HEK293 (cell line): ENCODE results near the gene PLEKHA6.

Experiments
- CTCF ChIA-PET: fragments of 350-600 bp; formaldehyde crosslinking; extraction: SDS; loops from one replicate; lab custom pipeline; 2021; ENCODE audit warnings: antibody characterized with exemption; lab: Yijun Ruan, JAX
- POLR2A ChIA-PET: fragments of 300-600 bp; formaldehyde crosslinking; extraction: SDS; loops from one replicate; lab custom pipeline; 2020; ENCODE audit warnings: antibody characterized with exemption, inconsistent platforms; lab: Yijun Ruan, JAX
- H3K27ac ChIP-seq: fragments of 200-500 bp; sonication (Bioruptor generic); 2 replicates; pipeline ENCODE4 v1.5.1; 2014; ENCODE audit warnings: low read depth, low read length, control low read depth, inconsistent platforms; ENCODE audit errors: extremely low read depth
- H3K36me3 ChIP-seq, 2 experiments: fragments of 200-500 bp in 1 of 2; sonication (Bioruptor generic) in 1 of 2; 1 replicate in 1 of 2; 2 replicates in 1 of 2; pipeline ENCODE4 v1.5.1; 2014 to 2017; ENCODE audit warnings: inconsistent platforms in 2 of 2, low read length in 2 of 2; ENCODE audit not compliant: control insufficient read depth in 2 of 2, insufficient read depth in 1 of 2
- H3K4me1 ChIP-seq: fragments of 200-500 bp; sonication (Bioruptor generic); 2 replicates; pipeline ENCODE4 v1.5.1; 2014; ENCODE audit warnings: mild to moderate bottlenecking, low read length, inconsistent platforms; ENCODE audit not compliant: control insufficient read depth, insufficient read depth
- H3K4me3 ChIP-seq: 2 replicates; pipeline ENCODE4 v1.5.1; 2011; ENCODE audit warnings: low read depth, mild to moderate bottlenecking, control low read depth, low read length, moderate library complexity
- H3K9me3 ChIP-seq: fragments of 200-500 bp; sonication (Bioruptor generic); 2 replicates; pipeline ENCODE4 v1.5.1; 2014; ENCODE audit warnings: low read depth, low read length, inconsistent platforms; ENCODE audit not compliant: control insufficient read depth, insufficient read depth
- EGR2 ChIP-seq: fragments of 450-650 bp; formaldehyde crosslinking; IDR thresholded peaks from 2 replicates; pipeline ENCODE4 v1.5.1; 2016; ENCODE audit warnings: low read depth, missing biosample characterization, missing genetic modification characterization
- MEIS1 ChIP-seq: sonication (generic); formaldehyde crosslinking; IDR thresholded peaks from 2 replicates; pipeline ENCODE4 v1.8.1; 2022; ENCODE audit warnings: missing genetic modification reagents, mild to moderate bottlenecking, borderline replicate concordance
- PRDM10 ChIP-seq: fragments of 450-650 bp; formaldehyde crosslinking; IDR thresholded peaks from 2 replicates; pipeline ENCODE4 v1.5.1; 2016; ENCODE audit warnings: missing biosample characterization, missing genetic modification characterization
- SCRT2 ChIP-seq: fragments of 450-650 bp; formaldehyde crosslinking; IDR thresholded peaks from 2 replicates; pipeline ENCODE4 v1.5.1; 2016; ENCODE audit warnings: missing biosample characterization, missing genetic modification characterization
- TRIM28 ChIP-seq: IDR thresholded peaks from 2 replicates; pipeline ENCODE4 v1.6.1; 2011; ENCODE audit warnings: low read length, control low read depth, borderline replicate concordance
- ZFHX2 ChIP-seq: fragments of 450-650 bp; formaldehyde crosslinking; conservative IDR thresholded peaks from 2 replicates; pipeline ENCODE4 v1.5.1; 2016; ENCODE audit warnings: missing biosample characterization, missing genetic modification characterization
- ZNF112 ChIP-seq: fragments of 450-650 bp; formaldehyde crosslinking; IDR thresholded peaks from 2 replicates; pipeline ENCODE4 v1.5.0; 2017; ENCODE audit warnings: missing biosample characterization, missing genetic modification characterization
- ZNF37A ChIP-seq: fragments of 450-650 bp; IDR thresholded peaks from 2 replicates; pipeline ENCODE4 v1.5.1; 2018; ENCODE audit warnings: missing biosample characterization, missing genetic modification characterization
- ZNF610 ChIP-seq: fragments of 450-650 bp; formaldehyde crosslinking; IDR thresholded peaks from 2 replicates; pipeline ENCODE4 v1.5.1; 2016; ENCODE audit warnings: missing biosample characterization, missing genetic modification characterization, borderline replicate concordance
- TF ChIP-seq, protein P1 (sequence below): sonication (generic); formaldehyde crosslinking; IDR thresholded peaks from 2 replicates; pipeline ENCODE4 v1.8.1; 2022; ENCODE audit warnings: mild to moderate bottlenecking, moderate library complexity, missing genetic modification reagents
- TF ChIP-seq, protein P2 (sequence below): fragments of 450-650 bp; formaldehyde crosslinking; IDR thresholded peaks from 2 replicates; pipeline ENCODE4 v1.5.1; 2016; ENCODE audit warnings: missing biosample characterization, missing genetic modification characterization

Gene PLEKHA6

DNA sequence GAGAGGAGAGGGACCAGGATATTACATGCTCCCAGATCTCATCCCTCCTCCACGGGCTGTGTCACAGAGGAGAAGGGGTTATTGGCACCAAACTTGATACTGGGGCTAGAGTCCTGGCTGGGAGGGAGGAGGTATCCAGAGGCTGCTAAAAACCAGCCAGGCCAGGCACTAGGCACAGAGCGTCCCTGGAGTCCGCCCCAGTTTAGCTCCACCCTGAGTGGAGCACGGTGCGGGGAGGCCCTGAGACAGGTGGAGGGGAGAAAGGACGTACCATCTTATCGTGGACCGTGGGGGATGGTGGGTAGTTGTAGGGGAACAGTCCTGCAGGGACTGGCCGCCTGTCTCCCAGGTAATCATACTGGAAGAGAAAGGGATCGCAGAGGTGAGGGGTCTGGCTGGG lies 103.2 kb downstream of the PLEKHA6 start:
- H3K36me3 ChIP-seq = peaks cover 0 to 7% of the 10 kb centered on the region in 2 experiments; a peak in 1 of 3 replicates
- POLR2A ChIA-PET = no interaction called here
- H3K4me3 ChIP-seq = no peak overlapping the region
- CTCF ChIA-PET = interaction anchor here (0.6 to 8.1 kb wide), 8 partner anchors 9 to 1886 kb away, joined by 3 to 164 read pairs (median 4); partner anchors contain the start of gene PLEKHA6
- H3K27ac ChIP-seq = no peak overlapping the region
- no peaks in the 10 kb centered on the region for H3K9me3 ChIP-seq
- peaks cover 8% of the 10 kb centered on the region; the same call in 1 of the 2 replicates for H3K4me1 ChIP-seq
- TF ChIP-seq TRIM28 (no peak), ZNF37A (no peak), ZNF610 (tag by site-specific recombination) (no peak), PRDM10 (tag by site-specific recombination) (peak; percentile 21; the same call in 1 of the 2 replicates)
- TF ChIP-seq, protein P1, sequence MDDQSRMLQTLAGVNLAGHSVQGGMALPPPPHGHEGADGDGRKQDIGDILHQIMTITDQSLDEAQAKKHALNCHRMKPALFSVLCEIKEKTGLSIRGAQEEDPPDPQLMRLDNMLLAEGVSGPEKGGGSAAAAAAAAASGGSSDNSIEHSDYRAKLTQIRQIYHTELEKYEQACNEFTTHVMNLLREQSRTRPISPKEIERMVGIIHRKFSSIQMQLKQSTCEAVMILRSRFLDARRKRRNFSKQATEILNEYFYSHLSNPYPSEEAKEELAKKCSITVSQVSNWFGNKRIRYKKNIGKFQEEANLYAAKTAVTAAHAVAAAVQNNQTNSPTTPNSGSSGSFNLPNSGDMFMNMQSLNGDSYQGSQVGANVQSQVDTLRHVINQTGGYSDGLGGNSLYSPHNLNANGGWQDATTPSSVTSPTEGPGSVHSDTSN = no peak

DNA sequence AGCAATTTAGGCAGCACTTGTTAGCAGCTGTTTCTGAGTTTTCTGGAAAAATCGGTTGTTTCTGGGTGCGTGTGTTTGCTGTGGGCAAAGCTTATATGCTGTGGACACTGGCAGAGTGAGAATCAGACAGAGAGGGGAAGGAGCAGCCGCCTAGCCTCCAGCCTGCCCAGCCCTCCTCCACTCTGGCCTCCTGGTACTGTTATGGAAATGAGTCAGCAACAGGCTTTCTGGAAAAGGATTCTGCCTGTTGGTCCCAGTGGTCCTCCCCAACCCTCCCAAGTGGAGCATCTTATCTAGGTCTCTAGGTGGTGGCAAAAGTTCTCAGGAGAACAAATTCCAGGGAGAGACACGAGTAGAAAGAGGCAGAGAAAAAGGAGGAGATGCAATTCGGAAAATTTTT lies 103.8 kb downstream of the PLEKHA6 start:
- Histone ChIP-seq H3K4me3 (no peak overlapping the region), H3K9me3 (no peaks in the 10 kb centered on the region), H3K4me1 (peaks cover 8% of the 10 kb centered on the region; the same call in 1 of the 2 replicates), H3K36me3 (peaks cover 0 to 7% of the 10 kb centered on the region in 2 experiments; a peak in 1 of 3 replicates), H3K27ac (no peak overlapping the region)
- CTCF ChIA-PET = interaction anchor here (0.7 to 8.1 kb wide), 2 partner anchors 106 to 1887 kb away, joined by 3 to 164 read pairs; partner anchors contain the start of gene PLEKHA6
- POLR2A ChIA-PET = no interaction called here
- peak; percentile 81 for TF ChIP-seq SCRT2 (tag by site-specific recombination)
- TF ChIP-seq, protein P2, sequence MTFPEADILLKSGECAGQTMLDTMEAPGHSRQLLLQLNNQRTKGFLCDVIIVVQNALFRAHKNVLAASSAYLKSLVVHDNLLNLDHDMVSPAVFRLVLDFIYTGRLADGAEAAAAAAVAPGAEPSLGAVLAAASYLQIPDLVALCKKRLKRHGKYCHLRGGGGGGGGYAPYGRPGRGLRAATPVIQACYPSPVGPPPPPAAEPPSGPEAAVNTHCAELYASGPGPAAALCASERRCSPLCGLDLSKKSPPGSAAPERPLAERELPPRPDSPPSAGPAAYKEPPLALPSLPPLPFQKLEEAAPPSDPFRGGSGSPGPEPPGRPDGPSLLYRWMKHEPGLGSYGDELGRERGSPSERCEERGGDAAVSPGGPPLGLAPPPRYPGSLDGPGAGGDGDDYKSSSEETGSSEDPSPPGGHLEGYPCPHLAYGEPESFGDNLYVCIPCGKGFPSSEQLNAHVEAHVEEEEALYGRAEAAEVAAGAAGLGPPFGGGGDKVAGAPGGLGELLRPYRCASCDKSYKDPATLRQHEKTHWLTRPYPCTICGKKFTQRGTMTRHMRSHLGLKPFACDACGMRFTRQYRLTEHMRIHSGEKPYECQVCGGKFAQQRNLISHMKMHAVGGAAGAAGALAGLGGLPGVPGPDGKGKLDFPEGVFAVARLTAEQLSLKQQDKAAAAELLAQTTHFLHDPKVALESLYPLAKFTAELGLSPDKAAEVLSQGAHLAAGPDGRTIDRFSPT (tag by site-specific recombination) = no peak

- POLR2A ChIA-PET = interaction anchor here (0.6 kb wide), 1 partner anchor 904 kb away, joined by 3 read pairs; no protein-coding TSS in a partner anchor
These were observed 104.5 kb downstream of the PLEKHA6 start for GRCh38 chr1:204255225-204255624.

More at GRCh38 chr1:204255225-204255624, 104.5 kb downstream of the PLEKHA6 start:
- H3K27ac ChIP-seq = no peak overlapping the region
- peaks cover 0 to under 1% of the 10 kb centered on the region in 2 experiments; a peak in 1 of 3 replicates for H3K36me3 ChIP-seq
- TF ChIP-seq EGR2 (tag by site-specific recombination) (peak; percentile 93), ZFHX2 (tag by site-specific recombination) (peak; percentile 89), MEIS1 (CRISPR knock-in tag) (no peak), ZNF112 (tag by site-specific recombination) (no peak)
- TF ChIP-seq, all 188 proteins: peak for 2
- Histone ChIP-seq H3K4me1 (peaks cover 8% of the 10 kb centered on the region; the same call in 1 of the 2 replicates), H3K9me3 (no peaks in the 10 kb centered on the region), H3K4me3 (no peak overlapping the region)
- CTCF ChIA-PET = interaction anchor here (0.7 to 8.1 kb wide), 7 partner anchors 9 to 112 kb away, joined by 3 to 164 read pairs (median 3); partner anchors contain the start of gene PLEKHA6
